HG02973 (cell line): ENCODE measurements around the gene KCNJ12.
"Not testable (repeated sequence)": the region's sequence is repeated elsewhere in the genome, so short reads cannot be mapped to it uniquely, and the experiment has no call there.

Experiments
- ATAC-seq: cut with Tn5 transposase; IDR thresholded peaks from one replicate; pipeline ENCODE4 v1.9.1; 2021; ENCODE audit warnings: moderate library complexity; ENCODE audit not compliant: unreplicated experiment

Gene KCNJ12

GRCh38 chr17:21376081-21376758 lies at the start of gene KCNJ12:
KCNJ12 (plus strand) TSS chr17:21376357; CDS start chr17:21415343, 38,986 bp downstream.
- no peak for ATAC-seq

GRCh38 chr17:21327921-21328320 lies 48.2 kb upstream of the KCNJ12 start:
- not testable (repeated sequence) for ATAC-seq

- ATAC-seq = not testable (repeated sequence)
Observed at GRCh38 chr17:21328778-21329177, 47.4 kb upstream of the KCNJ12 start.

- no peak for ATAC-seq
Observed at GRCh38 chr17:21330436-21331160, 45.6 kb upstream of the KCNJ12 start.

- not testable (repeated sequence) for ATAC-seq
Observed at GRCh38 chr17:21336541-21337294, 39.4 kb upstream of the KCNJ12 start.

GRCh38 chr17:21337981-21338625 lies 38.1 kb upstream of the KCNJ12 start:
- not testable (repeated sequence) for ATAC-seq

- no peak for ATAC-seq
Observed at GRCh38 chr17:21339011-21339410, 37.1 kb upstream of the KCNJ12 start.

GRCh38 chr17:21339571-21339970 lies 36.6 kb upstream of the KCNJ12 start:
- ATAC-seq = not testable (repeated sequence)

- not testable (repeated sequence) for ATAC-seq
Observed at GRCh38 chr17:21340407-21340806, 35.8 kb upstream of the KCNJ12 start.

- not testable (repeated sequence) for ATAC-seq
Observed at GRCh38 chr17:21341279-21341678, 34.9 kb upstream of the KCNJ12 start.

GRCh38 chr17:21341925-21342540 lies 34.1 kb upstream of the KCNJ12 start:
- ATAC-seq = not testable (repeated sequence)

- ATAC-seq = not testable (repeated sequence)
Observed at GRCh38 chr17:21343061-21343949, 32.9 kb upstream of the KCNJ12 start.

- not testable (repeated sequence) for ATAC-seq
Observed at GRCh38 chr17:21344801-21345200, 31.4 kb upstream of the KCNJ12 start.

GRCh38 chr17:21345236-21345635 lies 30.9 kb upstream of the KCNJ12 start:
- no peak for ATAC-seq

GRCh38 chr17:21346107-21346506 lies 30.1 kb upstream of the KCNJ12 start:
- ATAC-seq = not testable (repeated sequence)

GRCh38 chr17:21346651-21347250 lies 29.4 kb upstream of the KCNJ12 start:
- ATAC-seq = not testable (repeated sequence)

GRCh38 chr17:21347660-21348059 lies 28.5 kb upstream of the KCNJ12 start:
- not testable (repeated sequence) for ATAC-seq

- ATAC-seq = not testable (repeated sequence)
Observed at GRCh38 chr17:21348081-21348925, 27.9 kb upstream of the KCNJ12 start.
